Hepatic stellate cell (primary cell): Measurements from ENCODE around the gene METTL27.
"Not testable (repeated sequence)": the region's sequence is repeated elsewhere in the genome, so short reads cannot be mapped to it uniquely, and the experiment has no call there.

Experiments
- DNase-seq: peaks from one replicate; pipeline ENCODE4 v3.0.0; 2011; ENCODE audit warnings: low spot score

METTL27 gene, protein sequence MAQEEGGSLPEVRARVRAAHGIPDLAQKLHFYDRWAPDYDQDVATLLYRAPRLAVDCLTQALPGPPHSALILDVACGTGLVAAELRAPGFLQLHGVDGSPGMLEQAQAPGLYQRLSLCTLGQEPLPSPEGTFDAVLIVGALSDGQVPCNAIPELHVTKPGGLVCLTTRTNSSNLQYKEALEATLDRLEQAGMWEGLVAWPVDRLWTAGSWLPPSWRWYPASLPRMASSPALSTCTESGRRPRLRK

DNA sequence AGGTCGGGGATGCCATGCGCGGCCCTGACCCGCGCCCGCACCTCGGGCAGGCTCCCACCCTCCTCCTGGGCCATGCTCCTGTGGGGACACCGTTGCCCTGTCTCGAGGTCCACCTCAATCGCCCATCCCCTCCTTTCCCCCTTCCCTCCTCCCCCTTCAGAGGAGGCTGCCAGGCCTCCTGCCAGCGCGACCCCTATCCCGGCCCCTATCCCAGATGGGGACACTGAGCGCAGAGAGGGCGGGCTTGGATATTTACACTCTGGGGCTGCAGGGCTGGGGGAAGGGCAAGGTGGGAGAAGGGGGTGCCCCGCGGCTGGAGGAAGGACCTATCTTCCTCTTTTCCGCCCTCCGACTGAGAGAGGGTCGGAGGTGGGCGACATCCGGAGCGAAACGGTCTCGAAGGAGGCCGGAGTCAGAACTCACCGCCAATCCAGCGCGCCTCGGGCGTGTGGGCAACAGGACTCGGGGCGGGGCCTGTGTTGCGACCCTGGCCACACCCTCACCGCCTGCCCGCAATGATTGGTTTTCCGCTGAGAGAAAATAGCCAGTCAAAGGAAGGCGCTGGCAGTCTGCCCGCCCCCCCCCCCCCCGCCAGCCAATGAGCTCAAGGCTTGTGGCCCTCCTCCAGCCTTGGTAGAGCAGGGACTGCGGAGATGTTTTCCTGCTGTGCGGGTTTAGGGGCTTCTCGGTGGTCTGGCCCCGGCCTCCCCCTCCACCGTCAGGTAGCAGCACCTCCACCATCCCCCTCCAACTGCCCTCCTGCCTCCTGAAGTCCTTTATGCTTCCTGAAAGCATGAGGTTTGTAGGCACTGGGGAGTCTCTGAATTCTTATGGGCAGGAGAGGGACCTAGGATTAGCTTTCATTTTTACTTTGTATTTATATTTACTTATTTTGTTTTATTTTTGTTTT lies at the start of gene METTL27:
Gene METTL27, minus strand, starts transcription at position 450 of the 910 bp plus-strand sequence. Its CDS starts 376 bp downstream, at position 74.
- DNase-seq = peak; percentile 99

DNA sequence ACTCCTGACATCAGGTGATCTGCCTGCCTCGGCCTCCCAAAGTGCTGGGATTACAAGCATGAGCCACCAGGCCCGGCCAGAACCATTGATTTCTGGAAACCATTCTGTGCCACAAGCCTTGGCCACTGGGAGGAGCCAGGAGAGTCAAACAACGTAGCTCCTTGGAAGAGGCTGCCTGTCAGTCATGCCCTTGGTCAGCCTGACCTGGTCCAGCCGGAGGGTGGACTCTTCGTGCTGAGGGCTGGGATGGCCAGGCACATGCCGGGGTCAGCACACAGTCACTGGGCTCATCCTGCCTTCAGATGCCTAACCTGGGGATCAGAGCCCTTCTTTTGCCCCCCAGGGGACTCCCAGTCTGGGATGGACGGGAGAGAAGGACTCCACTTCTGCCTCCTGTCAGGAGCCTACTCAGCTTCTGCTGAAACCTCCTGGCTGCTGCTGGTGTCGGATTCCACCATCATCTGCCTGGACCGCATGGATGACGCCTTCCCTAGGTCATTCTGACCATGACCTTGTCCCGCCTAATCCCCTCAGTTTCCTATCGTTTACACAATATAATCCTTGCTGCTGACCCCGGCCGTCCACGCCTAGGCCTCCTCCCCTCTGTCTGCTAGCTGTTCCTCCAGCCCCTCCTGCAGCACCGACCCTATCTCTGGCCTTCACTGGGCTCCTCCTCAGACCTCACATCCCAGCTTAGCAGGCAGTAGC lies 49.0 kb upstream of the METTL27 start:
- DNase-seq = no peak

DNA sequence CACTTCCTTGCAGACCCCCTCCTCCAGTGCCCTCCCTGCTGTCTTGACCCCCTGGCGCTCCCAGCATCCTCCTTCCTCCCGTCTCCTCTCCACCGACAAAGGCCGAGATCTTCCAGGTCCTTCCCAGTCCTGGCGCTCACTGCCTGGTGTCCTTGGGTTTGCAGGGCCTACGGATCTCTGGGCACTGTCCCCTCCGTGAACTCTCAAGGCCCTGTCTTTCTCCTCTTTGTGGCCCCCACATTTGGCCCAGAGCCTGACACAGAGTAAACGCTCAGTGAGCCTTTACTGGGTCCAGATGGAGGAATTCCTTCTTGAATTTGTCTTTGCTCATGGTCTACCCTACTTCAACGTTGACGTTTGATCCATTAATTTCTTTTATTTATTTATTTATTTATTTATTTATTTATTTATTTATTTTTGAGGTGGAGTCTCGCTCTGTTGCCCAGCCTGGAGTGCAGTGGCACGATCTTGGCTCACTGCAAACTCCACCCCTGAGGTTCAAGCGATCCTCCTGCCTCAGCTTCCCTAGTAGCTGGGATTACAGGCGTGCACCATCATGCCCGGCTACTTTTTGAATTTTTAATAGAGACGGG lies 48.3 kb upstream of the METTL27 start:
- DNase-seq = no peak

DNA sequence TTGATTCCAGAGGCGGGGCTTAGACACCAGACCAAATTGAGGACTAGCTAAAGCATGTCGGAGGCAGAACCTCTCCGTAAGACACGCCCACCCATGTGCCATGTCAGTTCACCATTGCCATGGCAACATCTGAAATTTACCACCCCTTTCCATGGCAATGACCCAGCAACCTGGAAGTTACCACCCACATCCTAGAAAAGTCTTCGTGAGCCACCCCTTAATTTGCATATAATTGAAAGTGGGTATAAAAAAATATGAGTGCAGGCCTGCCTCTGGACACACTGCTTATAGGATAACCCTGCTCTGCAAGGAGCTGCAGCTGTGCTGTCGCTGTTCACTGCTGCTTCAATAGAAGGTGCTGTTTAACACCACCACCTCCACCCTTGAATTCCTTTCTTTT lies 46.6 kb upstream of the METTL27 start:
- no peak for DNase-seq

DNA sequence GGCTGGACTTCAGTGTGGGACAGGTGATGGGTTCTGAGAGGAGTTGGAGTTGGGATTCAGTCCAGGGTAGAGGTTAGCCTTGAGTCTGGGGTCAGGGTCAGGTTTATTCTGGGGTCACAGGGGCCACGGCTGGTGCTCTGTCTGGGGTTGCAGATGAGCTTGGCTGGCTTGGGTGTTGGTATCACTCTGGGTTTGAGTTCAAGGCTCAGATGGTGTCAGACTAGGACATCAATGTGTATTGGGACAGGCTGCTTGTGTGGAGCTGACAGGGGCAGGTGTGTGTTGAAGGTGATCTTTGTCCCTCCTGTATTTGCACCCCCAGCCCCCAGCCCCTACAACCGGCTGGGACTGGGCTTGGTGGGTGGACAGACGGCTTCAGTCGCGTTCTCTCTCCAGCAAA lies 45.4 kb upstream of the METTL27 start:
- no peak for DNase-seq

DNA sequence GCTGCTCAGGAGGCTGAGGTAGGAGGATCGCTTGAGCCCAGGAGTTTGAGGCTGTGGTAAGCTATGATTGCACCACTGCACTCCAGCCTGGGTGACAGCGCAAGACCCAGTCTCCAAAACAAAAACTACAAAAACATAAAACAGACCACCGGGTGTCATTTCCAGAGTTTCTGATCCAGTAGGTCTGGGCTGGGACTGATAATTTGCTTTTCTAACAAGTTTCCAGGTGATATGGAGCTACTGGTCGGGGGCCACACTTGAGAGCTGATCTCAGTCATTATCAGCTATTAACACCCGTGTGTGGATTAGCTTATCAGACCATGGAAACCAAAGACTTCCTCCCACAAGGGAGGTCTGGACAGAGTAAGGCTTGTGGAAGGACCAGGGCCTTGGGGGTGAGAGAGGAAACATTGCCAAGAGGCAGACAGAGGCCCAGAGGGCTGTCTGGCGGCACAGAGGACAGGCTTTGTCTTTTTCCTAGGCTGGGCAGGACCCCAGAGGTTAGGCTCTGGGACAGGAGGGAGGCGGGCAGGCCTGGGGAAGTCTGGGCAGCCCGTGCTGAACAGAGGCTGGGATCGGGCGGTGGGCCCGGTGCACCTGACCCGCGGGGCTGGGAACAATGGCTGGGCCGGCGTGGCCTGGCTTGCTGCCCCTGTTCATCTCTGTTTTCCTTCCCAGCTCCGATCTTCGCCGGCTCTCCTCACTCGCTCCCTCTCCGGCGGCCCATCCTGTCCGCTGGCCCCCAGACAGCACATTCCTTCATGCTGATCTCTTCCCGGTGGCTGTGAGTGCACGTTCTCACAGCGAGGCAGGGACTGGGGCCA lies 43.9 kb upstream of the METTL27 start:
- DNase-seq = peak; percentile 61

DNA sequence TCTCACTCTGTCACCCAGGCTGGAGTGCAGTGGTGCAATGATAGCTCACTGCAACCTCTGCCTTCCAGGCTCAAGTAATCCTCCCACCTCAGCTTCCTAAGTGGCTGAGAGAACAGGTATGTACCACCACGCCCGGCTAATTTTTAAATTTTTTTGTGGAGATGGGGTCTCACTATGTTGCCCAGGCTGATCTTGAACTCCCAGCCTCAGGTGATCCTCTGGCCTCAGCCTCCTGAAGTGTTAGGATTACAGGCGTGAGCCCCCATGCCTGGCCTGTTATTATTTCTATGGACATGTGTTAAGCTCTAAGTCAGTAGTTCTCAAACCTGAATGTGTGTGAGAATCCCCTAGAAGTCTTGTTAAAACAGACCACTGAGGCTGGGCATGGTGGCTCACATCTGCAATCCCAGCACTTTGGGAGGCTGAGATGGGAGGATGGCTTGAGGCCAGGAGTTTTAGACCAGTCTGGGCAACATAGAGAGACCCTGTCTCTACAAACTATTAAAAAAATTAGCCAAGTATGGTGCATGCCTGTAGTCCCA lies 43.2 kb upstream of the METTL27 start:
- no peak for DNase-seq

DNA sequence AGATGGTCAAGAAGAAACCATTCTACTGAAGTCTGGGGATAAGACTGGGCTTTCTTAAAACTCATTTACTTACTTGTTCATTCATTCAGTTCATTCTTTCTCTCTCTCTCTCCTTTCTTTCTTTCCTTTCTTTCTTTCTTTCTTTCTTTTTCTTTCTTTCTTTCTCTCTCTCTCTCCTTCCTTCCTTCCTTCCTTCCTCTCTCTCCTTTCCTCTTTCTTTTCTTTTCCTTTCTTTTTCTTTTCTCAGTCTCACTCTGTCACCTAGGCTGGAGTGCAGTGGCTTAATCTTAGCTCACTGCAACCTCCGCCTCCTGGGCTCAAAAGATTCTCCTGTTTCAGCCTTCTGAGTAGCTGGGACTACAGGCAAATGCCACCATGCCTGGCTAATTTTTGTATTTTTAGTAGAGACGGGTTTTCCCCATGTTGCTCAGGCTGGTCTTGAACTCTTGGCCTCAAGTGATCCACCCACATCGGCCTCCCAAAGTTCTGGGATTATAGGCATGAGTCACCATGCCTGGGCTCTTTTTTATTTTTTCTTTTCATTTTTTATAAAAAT lies 42.6 kb upstream of the METTL27 start:
- not testable (repeated sequence) for DNase-seq

DNA sequence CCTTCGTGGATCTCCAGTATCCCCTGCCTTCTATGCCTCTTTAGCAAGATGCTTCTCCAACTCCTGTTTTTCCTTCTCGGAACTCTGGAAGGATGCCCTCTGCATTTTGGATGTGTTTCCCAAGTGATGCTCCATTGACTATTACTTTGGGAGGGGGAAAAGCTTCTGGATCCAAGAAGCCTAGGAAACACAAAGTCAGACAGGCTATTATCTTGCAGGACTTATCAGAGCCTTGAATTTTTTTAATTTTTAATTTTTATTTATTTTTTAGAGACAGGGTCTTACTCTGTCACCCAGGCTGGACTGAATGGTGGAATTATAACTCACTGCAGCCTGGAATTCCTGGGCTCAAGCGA lies 39.7 kb upstream of the METTL27 start:
- no peak for DNase-seq

DNA sequence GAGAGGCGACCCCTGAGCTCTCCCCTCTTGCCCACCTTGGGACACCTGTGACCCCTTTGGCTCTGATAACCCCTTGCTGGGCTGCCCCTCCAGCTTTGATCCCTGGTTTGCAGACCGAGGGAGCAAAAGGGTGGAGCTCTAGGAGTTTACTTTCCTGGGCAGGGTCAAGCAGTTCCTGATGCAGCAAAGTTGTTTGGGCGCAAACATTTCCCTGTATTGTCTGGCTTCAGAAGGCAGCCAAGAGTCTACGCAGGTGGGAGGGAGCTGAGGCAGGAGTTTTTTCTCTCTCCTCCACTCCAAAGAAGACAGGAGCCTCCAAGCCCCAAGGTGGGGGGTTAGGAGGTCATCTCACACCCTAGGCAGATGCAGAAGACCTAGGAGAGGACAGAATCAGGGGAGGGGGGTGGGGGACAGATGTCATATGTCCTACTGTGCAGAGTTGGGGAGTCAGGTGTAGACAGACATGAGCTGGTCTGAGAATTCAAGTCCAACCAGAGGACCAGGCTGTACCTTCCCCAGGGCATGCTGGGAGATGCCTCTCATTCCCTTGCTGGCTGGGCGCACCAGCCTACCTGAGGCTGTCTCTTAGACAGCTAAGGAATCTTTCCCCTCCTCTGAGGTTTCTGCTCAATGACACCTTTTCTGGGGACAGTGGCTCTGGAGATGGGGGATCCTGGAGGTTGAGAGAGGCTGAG lies 39.2 kb upstream of the METTL27 start:
- no peak for DNase-seq

DNA sequence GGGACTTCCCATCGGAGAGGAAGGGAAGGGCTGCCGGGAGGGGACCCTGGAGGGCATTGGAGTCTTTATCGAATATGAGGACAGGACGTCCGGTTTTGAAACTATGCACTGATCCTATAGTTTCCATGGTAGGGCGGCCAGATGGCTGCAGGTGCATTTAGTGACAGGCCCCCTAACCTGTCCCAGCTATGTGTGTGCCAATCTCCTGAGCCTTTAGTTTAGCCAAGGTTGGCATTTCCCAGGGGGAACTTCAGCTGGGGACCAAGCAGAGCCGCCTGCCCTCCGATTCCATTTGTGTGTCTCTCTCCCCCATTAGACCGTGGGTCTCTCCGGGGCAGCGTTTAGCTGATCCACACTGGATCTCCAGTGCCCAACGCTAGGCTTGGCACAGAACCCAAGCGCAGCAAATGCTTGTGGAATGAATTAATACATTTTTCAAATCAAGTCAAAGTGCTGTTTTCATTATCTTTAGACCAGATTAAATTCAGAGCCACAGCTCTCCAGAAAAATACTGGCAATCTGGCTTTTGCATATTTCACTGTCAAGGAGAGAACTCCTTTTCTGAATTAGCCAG lies 38.5 kb upstream of the METTL27 start:
- DNase-seq = no peak

DNA sequence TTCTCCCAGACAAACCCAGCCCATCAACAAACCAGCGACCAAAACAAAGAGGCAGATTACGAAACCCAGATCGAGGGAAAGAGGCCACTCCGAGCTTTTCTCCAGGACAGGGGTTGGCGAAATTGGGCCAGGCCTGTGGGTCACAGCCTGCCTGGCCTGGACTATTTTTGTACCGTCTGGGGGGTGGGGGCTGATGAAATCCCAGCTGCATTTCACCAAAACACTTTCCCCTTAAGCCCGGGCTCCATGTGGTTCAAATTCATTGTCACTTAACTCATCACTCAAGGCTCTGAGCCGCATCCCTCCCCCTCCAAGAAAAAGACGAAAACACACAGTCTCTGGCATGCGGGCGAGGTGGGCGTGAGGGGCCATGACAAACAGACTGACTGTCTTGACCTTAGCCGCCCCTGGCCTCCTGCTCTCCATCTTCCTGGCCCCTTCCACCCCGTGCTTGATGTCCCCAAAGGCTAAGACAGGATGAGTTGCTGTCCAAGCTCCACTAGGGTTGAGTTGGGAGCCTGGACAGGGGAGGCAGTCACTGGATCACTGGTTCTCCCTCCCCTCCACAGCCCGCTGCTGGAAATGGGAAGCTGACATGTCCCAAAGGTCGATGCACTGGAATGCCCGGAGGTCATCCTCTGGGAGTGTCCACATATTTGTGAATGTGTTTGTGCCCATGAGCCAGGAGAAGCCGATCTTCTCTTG lies 37.8 kb upstream of the METTL27 start:
- DNase-seq = peak; percentile 61

DNA sequence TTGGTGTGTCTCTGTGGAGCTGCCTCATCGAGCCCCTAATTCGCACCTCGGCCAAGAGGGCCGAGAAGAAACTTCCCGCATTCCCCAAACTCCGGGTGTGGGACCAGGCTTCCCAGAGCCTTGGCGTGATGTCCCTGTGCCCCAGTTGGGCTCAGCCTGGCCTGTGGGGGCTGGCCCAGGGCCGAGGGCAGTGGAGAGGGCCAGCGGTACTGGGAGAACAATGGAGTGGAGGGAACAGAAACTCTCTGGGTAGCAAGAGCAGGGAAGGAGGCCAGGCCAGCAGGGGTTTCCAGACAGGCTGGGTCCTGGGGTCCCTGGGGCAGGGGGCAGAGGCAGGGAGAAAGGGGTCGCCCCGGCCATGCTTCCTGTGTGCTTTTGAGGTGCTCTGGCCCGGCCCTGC lies 34.7 kb upstream of the METTL27 start:
- no peak for DNase-seq

DNA sequence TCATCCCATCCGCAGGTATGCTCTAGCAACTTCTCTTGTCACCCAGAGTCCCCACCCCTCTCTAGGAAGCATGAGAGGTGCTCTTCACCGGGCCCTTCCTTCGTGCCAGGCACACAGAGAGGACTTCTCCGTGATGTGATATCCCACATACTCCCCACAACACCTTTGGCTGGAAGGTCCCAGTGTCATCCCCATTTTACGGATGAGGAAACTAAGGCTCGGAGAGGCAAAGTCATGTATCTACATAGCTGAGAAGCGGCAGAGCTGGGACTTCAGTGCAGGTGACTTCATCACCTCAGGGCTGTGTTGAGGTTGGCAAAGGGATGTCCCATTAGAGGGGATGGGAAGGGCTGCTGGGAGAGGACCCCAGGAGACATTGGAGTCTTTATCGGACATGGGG lies 34.0 kb upstream of the METTL27 start:
- DNase-seq = no peak

DNA sequence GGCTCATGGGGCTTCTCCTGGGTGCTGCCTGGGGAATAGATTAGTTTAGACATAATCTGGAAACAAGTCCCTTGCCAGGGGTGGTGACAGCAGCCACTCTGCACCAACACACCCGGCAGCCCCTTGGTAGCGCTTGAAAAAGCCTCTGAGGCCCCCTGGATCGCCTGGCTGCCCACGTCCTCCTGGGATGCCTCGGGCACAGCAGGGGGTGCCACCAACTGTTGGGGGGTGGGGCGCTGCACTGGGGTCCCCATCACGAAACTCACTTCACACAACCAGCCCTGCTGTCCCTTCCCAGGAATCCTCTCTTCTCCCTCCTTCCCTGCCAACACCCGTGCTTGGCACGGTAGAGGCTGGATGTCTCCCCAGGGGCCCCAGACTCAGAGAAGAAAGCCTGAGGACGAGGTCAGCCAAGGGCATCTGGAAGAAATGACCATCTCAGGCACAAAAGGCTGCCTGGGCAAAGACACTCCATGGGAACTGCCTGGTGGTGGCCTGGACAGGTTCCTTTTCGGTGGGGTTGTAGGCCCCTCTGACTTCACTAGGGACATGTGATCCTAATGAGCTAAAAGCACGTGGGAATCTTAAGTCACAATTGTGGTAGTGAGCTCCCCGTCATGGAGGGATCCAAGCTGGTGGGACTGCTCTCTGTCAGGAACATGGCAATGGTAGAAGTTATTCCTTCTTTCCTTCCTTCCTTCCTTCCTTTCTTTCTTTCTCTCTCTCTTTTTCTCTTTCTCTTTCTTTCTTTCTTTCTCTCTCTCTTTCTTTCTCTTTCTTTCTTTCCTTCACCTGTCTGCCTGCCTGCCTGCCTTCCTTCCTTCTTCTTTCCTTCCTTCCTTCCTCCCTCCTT lies 30.0 kb upstream of the METTL27 start:
- DNase-seq = no peak

DNA sequence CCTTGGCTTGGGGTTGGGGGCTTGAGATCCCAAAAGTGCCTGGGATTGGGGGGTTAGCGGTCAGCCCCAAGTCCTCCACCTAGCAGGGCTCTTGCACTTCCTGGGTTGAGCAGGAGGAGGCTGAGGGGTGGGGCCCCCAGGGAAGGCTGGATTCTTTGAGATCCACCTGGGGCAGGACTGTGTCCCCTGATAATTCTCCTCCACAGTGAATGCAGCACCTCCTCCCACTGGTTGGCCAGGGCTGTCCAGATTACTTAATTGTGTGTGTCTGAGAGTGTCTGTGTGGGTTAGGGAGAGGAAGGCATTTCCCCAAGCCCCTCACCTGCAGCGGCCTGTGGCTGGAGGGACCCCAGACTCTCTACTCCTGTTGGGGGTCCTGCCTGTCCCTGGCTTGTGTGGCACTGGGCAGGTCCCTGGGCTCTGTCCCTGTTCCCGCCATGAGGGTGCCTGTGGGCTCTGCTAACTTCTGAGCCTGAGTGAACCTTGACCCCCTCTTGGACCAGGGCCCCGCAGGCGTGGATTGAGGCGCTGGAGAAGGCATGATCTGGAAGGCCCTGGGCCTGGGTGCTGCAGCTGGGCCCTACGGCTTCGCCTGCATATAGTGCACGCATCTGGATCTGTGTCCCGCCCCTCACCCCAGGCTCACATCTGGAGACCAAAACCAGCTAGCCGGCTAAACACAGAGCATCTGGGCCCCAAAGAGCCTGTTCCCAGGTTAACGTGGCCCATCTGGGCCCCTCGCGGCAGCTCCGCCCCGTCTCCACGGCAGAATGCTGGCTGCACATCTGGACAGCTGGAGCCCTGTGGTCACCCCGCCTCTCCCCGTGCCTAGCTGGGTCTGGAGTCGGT lies 29.1 kb upstream of the METTL27 start:
- DNase-seq = no peak

DNA sequence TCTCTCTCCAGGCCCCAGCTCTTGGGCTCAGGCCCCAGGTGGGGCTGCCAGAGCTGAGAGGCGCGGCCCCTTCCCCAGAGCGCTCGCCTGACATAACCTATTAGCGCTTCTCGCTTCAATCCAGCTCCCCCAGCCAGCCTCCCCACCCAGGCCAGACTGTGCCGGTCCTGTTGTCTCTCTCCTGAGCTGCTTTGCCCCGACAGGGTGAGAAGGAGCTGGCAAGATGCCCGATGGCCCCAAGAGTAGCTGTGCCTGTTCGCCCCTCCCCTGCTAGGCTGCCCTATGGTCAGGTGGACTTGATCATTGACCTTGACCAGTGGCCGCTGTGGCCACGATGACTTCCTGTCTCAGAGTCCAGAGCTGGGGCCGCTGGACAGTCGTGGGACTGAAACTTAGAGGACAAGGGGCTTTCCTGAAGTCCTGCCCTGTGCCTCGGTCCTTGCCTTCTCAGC lies 27.8 kb upstream of the METTL27 start:
- DNase-seq = no peak
